HepG2 (cell line): Measurements from ENCODE around the gene RPGR.

ENCODE experiments used
- CBX5 ChIP-seq: sonication (generic); formaldehyde crosslinking; IDR thresholded peaks from 2 replicates; pipeline ENCODE4 v1.4.0; 2020; ENCODE audit warnings: missing genetic modification reagents, borderline replicate concordance
- CEBPB ChIP-seq: IDR thresholded peaks from 2 replicates; pipeline ENCODE4 v1.6.1; 2011; ENCODE audit warnings: low read depth, low read length, improper control_type of control experiment, borderline replicate concordance
- JUNB ChIP-seq: sonication (generic); formaldehyde crosslinking; IDR thresholded peaks from 2 replicates; pipeline ENCODE4 v1.8.0; 2022; ENCODE audit warnings: missing genetic modification reagents, mild to moderate bottlenecking, borderline replicate concordance
- NBN ChIP-seq: fragments of 450-650 bp; conservative IDR thresholded peaks from 2 replicates; pipeline ENCODE4 v1.6.1; 2017
- NFATC3 ChIP-seq: sonication (generic); formaldehyde crosslinking; IDR thresholded peaks from 2 replicates; pipeline ENCODE4 v1.5.1; 2020; ENCODE audit warnings: mild to moderate bottlenecking, missing genetic modification reagents
- NKX3-1 ChIP-seq: sonication (generic); formaldehyde crosslinking; IDR thresholded peaks from 2 replicates; pipeline ENCODE4 v1.5.0; 2020; ENCODE audit warnings: missing genetic modification reagents
- POLR2G ChIP-seq: fragments of 200-400 bp; formaldehyde crosslinking; IDR thresholded peaks from 2 replicates; pipeline ENCODE4 v1.6.1; 2018; ENCODE audit warnings: mild to moderate bottlenecking, low read depth, low read length, moderate library complexity
- YY1 ChIP-seq: IDR thresholded peaks from 2 replicates; pipeline ENCODE4 v1.6.1; 2011; ENCODE audit warnings: low read length, low read depth, moderate library complexity, mild to moderate bottlenecking; ENCODE audit not compliant: insufficient read depth, insufficient replicate concordance
- ZC3H13 ChIP-seq: sonication (generic); formaldehyde crosslinking; IDR thresholded peaks from 2 replicates; pipeline ENCODE4 v1.8.1; 2023; ENCODE audit warnings: mild to moderate bottlenecking, missing genetic modification reagents, moderate library complexity
- ZNF224 ChIP-seq: sonication (generic); formaldehyde crosslinking; IDR thresholded peaks from 2 replicates; pipeline ENCODE4 v1.5.0; 2020; ENCODE audit warnings: mild to moderate bottlenecking, missing genetic modification reagents
- TF ChIP-seq, protein P1 (sequence below): sonication (generic); formaldehyde crosslinking; IDR thresholded peaks from 2 replicates; pipeline ENCODE4 v1.4.0; 2020; ENCODE audit warnings: missing genetic modification reagents

DNA sequence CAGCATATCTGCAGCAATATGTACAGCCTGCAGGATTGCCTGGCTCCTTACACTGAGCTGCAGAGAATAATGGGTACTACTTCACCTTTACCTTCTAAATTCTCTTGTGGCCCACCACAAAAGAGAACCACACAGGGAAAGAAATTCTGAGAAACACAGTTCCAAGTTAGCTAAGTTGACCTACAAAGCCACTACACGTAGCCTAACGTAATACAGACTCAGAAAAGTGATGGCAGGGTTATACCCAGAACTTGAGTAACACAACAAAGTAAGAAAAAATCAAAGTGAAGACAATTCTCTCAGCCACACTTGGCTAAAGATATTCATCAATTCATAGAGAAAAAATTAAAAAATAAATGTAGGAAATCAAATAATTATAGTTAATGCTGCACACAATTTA lies 80.3 kb downstream of the RPGR start:
- TF ChIP-seq, protein P1, sequence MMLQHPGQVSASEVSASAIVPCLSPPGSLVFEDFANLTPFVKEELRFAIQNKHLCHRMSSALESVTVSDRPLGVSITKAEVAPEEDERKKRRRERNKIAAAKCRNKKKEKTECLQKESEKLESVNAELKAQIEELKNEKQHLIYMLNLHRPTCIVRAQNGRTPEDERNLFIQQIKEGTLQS (CRISPR knock-in tag), result no peak
- TF ChIP-seq YY1 (no peak), JUNB (CRISPR knock-in tag) (no peak), CEBPB (no peak), NBN (no peak), ZC3H13 (CRISPR knock-in tag) (no peak), NFATC3 (CRISPR knock-in tag) (no peak), ZNF224 (CRISPR knock-in tag) (no peak), POLR2G (no peak), NKX3-1 (CRISPR knock-in tag) (no peak), CBX5 (CRISPR knock-in tag) (no peak)
